Measurements from ENCODE around the gene GPR39.

DNA sequence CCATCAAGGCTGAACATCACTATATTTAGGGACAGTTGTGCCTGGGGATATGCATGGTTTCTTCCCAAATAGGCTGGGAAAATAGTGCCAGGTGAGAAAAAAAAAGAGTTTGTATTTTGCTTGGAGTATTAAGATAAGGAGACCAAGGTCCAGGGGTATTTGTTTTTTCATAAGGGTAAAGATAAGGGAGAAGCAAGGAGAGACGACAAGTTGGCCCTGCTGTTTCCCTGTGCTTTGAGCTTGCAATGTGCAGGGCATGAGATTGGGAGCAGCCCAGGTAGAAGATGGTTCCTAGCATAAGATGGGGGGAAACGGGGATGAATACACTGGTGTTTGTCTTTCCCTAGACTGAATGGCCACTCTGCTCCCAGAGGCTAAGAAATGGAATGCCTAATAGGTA lies 8.8 kb upstream of the GPR39 start:
- TF ChIP-seq, protein P1, sequence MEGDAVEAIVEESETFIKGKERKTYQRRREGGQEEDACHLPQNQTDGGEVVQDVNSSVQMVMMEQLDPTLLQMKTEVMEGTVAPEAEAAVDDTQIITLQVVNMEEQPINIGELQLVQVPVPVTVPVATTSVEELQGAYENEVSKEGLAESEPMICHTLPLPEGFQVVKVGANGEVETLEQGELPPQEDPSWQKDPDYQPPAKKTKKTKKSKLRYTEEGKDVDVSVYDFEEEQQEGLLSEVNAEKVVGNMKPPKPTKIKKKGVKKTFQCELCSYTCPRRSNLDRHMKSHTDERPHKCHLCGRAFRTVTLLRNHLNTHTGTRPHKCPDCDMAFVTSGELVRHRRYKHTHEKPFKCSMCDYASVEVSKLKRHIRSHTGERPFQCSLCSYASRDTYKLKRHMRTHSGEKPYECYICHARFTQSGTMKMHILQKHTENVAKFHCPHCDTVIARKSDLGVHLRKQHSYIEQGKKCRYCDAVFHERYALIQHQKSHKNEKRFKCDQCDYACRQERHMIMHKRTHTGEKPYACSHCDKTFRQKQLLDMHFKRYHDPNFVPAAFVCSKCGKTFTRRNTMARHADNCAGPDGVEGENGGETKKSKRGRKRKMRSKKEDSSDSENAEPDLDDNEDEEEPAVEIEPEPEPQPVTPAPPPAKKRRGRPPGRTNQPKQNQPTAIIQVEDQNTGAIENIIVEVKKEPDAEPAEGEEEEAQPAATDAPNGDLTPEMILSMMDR (IDR thresholded peaks at IDR 0.05), result no peak
- TF ChIP-seq POLR2A (IDR thresholded peaks at IDR 0.05) (no peak), POLR2AphosphoS5 (IDR thresholded peaks at IDR 0.05; ENCODE audit: insufficient read depth in 1 of 2, low read depth in 1 of 2) (no peak)

Measured in vagina (tissue), 2 donors.